Mononuclear cell (primary cell): ENCODE measurements around the gene INCA1. TPM values are rescaled to one million over a fixed set of nuclear protein-coding genes. Genes with fewer than 3 reads are reported as not detected.
A peak's percentile ranks its signal among the peaks of the same experiment; 100 is the strongest.

ENCODE experiments used
- H3K27me3 ChIP-seq: 2 replicates; pipeline ENCODE4 v1.6.0; 2011; ENCODE audit warnings: low read length, control low read depth; ENCODE audit not compliant: insufficient read depth
- H3K4me1 ChIP-seq: 2 replicates; pipeline ENCODE4 v1.5.1; 2011; ENCODE audit warnings: mild to moderate bottlenecking, low read length, control low read depth; ENCODE audit not compliant: insufficient read depth
- H3K4me3 ChIP-seq: 2 replicates; pipeline ENCODE4 v1.5.1; 2011; ENCODE audit warnings: mild to moderate bottlenecking, low read length, moderate library complexity
- H3K9me3 ChIP-seq: 2 replicates; pipeline ENCODE4 v1.5.1; 2011; ENCODE audit warnings: low read depth, mild to moderate bottlenecking, control low read depth, low read length
- total RNA-seq: library from RNA; depleted of rRNA; stranded (reverse); fragments of >200 nt; gene quantifications from one replicate; pipeline ENCODE4 v1.2.3, GENCODE V29; 2012

The INCA1 gene
- total RNA-seq, 1 donor: not detected

- peaks cover 58% of the 10 kb centered on the region for H3K4me1 ChIP-seq
- peak within 1 kb of the TSS; percentile 98 for H3K4me3 ChIP-seq
- H3K27me3 ChIP-seq: no peaks in the 10 kb centered on the region
- H3K9me3 ChIP-seq: no peaks in the 10 kb centered on the region
These were observed 57.3 kb downstream of the INCA1 start, which contains the start of the genes RNF167 and SLC25A11 for GRCh38 chr17:4939796-4940554. TSS of gene RNF167 (plus strand) at chr17:4940268. CDS start at chr17:4940910, 642 bp downstream. TSS of gene SLC25A11 (minus strand) at chr17:4940046. CDS start at chr17:4939910, 136 bp downstream.

- no peaks in the 10 kb centered on the region for H3K9me3 ChIP-seq
- H3K4me3 ChIP-seq: peak overlapping the region; percentile 98
- peaks cover 57% of the 10 kb centered on the region for H3K4me1 ChIP-seq
- no peaks in the 10 kb centered on the region for H3K27me3 ChIP-seq
These were observed 57.9 kb downstream of the INCA1 start for GRCh38 chr17:4939546-4939795.

- Histone ChIP-seq H3K27me3 (no peaks in the 10 kb centered on the region), H3K4me1 (peaks cover 57% of the 10 kb centered on the region), H3K4me3 (peak overlapping the region; percentile 98), H3K9me3 (no peaks in the 10 kb centered on the region)
These were observed 58.4 kb downstream of the INCA1 start for GRCh38 chr17:4938688-4939545.

Other genes with a start within 250 kb of the INCA1 start
- not detected for gene TM4SF5, start 225.6 kb downstream of the INCA1 start, total RNA-seq
- not detected for gene VMO1, start 211.2 kb downstream of the INCA1 start, total RNA-seq
- gene GLTPD2, start 208.6 kb downstream of the INCA1 start, total RNA-seq: not detected
- gene PSMB6, start 201.4 kb downstream of the INCA1 start, total RNA-seq: 41.5 TPM
- 7.9 TPM for gene PLD2, start 190.4 kb downstream of the INCA1 start, total RNA-seq
- gene MINK1, start 164.2 kb downstream of the INCA1 start, total RNA-seq: 68.8 TPM
- 26.4 TPM for gene C17orf107, start 98.0 kb downstream of the INCA1 start, total RNA-seq
- gene CHRNE, start 94.4 kb downstream of the INCA1 start, total RNA-seq: 2.2 TPM
- gene GP1BA, start 65.2 kb downstream of the INCA1 start, total RNA-seq: 4.2 TPM
- 17.1 TPM for gene SLC25A11, start 57.5 kb downstream of the INCA1 start, total RNA-seq
- gene RNF167, start 57.3 kb downstream of the INCA1 start, total RNA-seq: 19.3 TPM
- 414 TPM for gene PFN1, start 49.0 kb downstream of the INCA1 start, total RNA-seq
- gene ENO3, start 46.4 kb downstream of the INCA1 start, total RNA-seq: 3.9 TPM
- 30.4 TPM for gene SPAG7, start 29.7 kb downstream of the INCA1 start, total RNA-seq
- 12.9 TPM for gene CAMTA2, start 9.8 kb downstream of the INCA1 start, total RNA-seq
- gene KIF1C, start 428 bp upstream of the INCA1 start, total RNA-seq: 8.1 TPM
- not detected for gene SLC52A1, start 37.9 kb upstream of the INCA1 start, total RNA-seq
- 1.9 TPM for gene ZFP3, start 80.9 kb upstream of the INCA1 start, total RNA-seq
- 2.3 TPM for gene ZNF232, start 114.4 kb upstream of the INCA1 start, total RNA-seq
- 0.10 TPM for gene USP6, start 118.5 kb upstream of the INCA1 start, total RNA-seq
- 3.1 TPM for gene ZNF594, start 194.3 kb upstream of the INCA1 start, total RNA-seq
- 5.5 TPM for gene SCIMP, start 237.3 kb upstream of the INCA1 start, total RNA-seq